Activated T-helper 1 cell treated with anti-CD3 and anti-CD28 coated beads, Interleukin-12 subunit alpha, Interleukin-12 subunit beta, Interleukin-2, Interleukin-4 antibody, amounts not matched to agents 30 ng/mL and 10 ng/mL and 1 ng/mL, durations not matched to agents 14 hours and 24 hours and 36 hours (primary cell): Measurements from ENCODE around the gene PTEN. TPM values are rescaled to one million over a fixed set of nuclear protein-coding genes. Genes with fewer than 3 reads are reported as not detected.
"Not testable (repeated sequence)": the region's sequence is repeated elsewhere in the genome, so short reads cannot be mapped to it uniquely, and the experiment has no call there.

Experiments used
- DNase-seq: peaks from one replicate; pipeline ENCODE4 v3.0.0; 2021; ENCODE audit warnings: low spot score
- H3K27ac Mint-ChIP-seq: one replicate; pipeline ENCODE4 v1.8.0; 2021; ENCODE audit warnings: mild to moderate bottlenecking, mixed read lengths
- H3K27me3 Mint-ChIP-seq: one replicate; pipeline ENCODE4 v1.8.0; 2022; ENCODE audit warnings: mild to moderate bottlenecking, moderate library complexity, mixed read lengths; ENCODE audit not compliant: insufficient read depth
- H3K36me3 Mint-ChIP-seq: one replicate; pipeline ENCODE4 v1.8.0; 2021; ENCODE audit warnings: low read depth, mixed read lengths
- H3K4me1 Mint-ChIP-seq: one replicate; pipeline ENCODE4 v1.8.0; 2021; ENCODE audit warnings: low read depth, mixed read lengths
- H3K4me3 Mint-ChIP-seq: one replicate; pipeline ENCODE4 v1.8.0; 2021; ENCODE audit warnings: mild to moderate bottlenecking, moderate library complexity, mixed read lengths
- H3K9me3 Mint-ChIP-seq: one replicate; pipeline ENCODE4 v1.8.0; 2021; ENCODE audit warnings: mixed read lengths
- intact Hi-C: fragments of 100-400 bp; cut with micrococcal nuclease; formaldehyde crosslinking; loops from one replicate; pipeline ENCODE4 v1.15.1; 2024
- total RNA-seq: library from RNA; stranded (reverse); gene quantifications from 2 replicates; pipeline ENCODE4 v1.2.3, GENCODE V29; 2022

The PTEN gene
- total RNA-seq, 1 donor from 2014 or later, result 56.9 TPM

GRCh38 chr10:87837445-87837844 is 26.0 kb upstream of the PTEN start:
- DNase-seq, result no peak
- H3K27ac Mint-ChIP-seq, result no peak overlapping the region
- peaks cover 9% of the 10 kb centered on the region for H3K27me3 Mint-ChIP-seq
- no peaks in the 10 kb centered on the region for H3K9me3 Mint-ChIP-seq
- peaks cover 5% of the 10 kb centered on the region for H3K4me1 Mint-ChIP-seq
- H3K36me3 Mint-ChIP-seq, result peaks cover 2% of the 10 kb centered on the region
- H3K4me3 Mint-ChIP-seq, result no peak overlapping the region
- intact Hi-C loops, result no loop called here

GRCh38 chr10:87838650-87839049 is 24.8 kb upstream of the PTEN start:
- H3K4me1 Mint-ChIP-seq, result peaks cover 12% of the 10 kb centered on the region
- no peak overlapping the region for H3K27ac Mint-ChIP-seq
- intact Hi-C loops, result no loop called here
- peaks cover 9% of the 10 kb centered on the region for H3K27me3 Mint-ChIP-seq
- H3K4me3 Mint-ChIP-seq, result no peak overlapping the region
- no peak for DNase-seq
- no peaks in the 10 kb centered on the region for H3K9me3 Mint-ChIP-seq
- H3K36me3 Mint-ChIP-seq, result peaks cover 2% of the 10 kb centered on the region

- peaks cover 2% of the 10 kb centered on the region for H3K36me3 Mint-ChIP-seq
- intact Hi-C loops, result no loop called here
- no peaks in the 10 kb centered on the region for H3K9me3 Mint-ChIP-seq
- no peak for DNase-seq
- H3K4me3 Mint-ChIP-seq, result no peak overlapping the region
- H3K27me3 Mint-ChIP-seq, result peaks cover 6% of the 10 kb centered on the region
- H3K27ac Mint-ChIP-seq, result no peak overlapping the region
- H3K4me1 Mint-ChIP-seq, result peaks cover 12% of the 10 kb centered on the region
Observed at GRCh38 chr10:87841186-87841585, 22.2 kb upstream of the PTEN start.

GRCh38 chr10:87842220-87842641 is 21.2 kb upstream of the PTEN start:
- Mint-ChIP-seq H3K36me3 (no peaks in the 10 kb centered on the region), H3K4me1 (peaks cover 12% of the 10 kb centered on the region), H3K9me3 (no peaks in the 10 kb centered on the region), H3K27ac (no peak overlapping the region), H3K4me3 (no peak overlapping the region), H3K27me3 (peaks cover 2% of the 10 kb centered on the region)
- DNase-seq, result no peak
- intact Hi-C loops, result no loop called here

GRCh38 chr10:87842776-87843497 is 20.5 kb upstream of the PTEN start:
- intact Hi-C loops, result no loop called here
- Mint-ChIP-seq H3K4me1 (peaks cover 12% of the 10 kb centered on the region), H3K9me3 (no peaks in the 10 kb centered on the region), H3K36me3 (no peaks in the 10 kb centered on the region), H3K4me3 (no peak overlapping the region), H3K27ac (peak overlapping the region; percentile 68), H3K27me3 (no peaks in the 10 kb centered on the region)
- no peak for DNase-seq

- peaks cover 12% of the 10 kb centered on the region for H3K4me1 Mint-ChIP-seq
- H3K27ac Mint-ChIP-seq, result no peak overlapping the region
- intact Hi-C loops, result no loop called here
Observed at GRCh38 chr10:87843714-87844113, 19.7 kb upstream of the PTEN start.

GRCh38 chr10:87844837-87845623 is 18.4 kb upstream of the PTEN start:
- Mint-ChIP-seq H3K9me3 (no peaks in the 10 kb centered on the region), H3K4me3 (no peak overlapping the region), H3K36me3 (no peaks in the 10 kb centered on the region), H3K4me1 (peaks cover 13% of the 10 kb centered on the region), H3K27me3 (no peaks in the 10 kb centered on the region), H3K27ac (no peak overlapping the region)
- no peak for DNase-seq
- intact Hi-C loops, result no loop called here

More at GRCh38 chr10:87843714-87844113, 19.7 kb upstream of the PTEN start:
- Mint-ChIP-seq H3K36me3 (no peaks in the 10 kb centered on the region), H3K9me3 (no peaks in the 10 kb centered on the region), H3K27me3 (no peaks in the 10 kb centered on the region), H3K4me3 (no peak overlapping the region)
- DNase-seq, result no peak

GRCh38 chr10:87845624-87845998 is 17.8 kb upstream of the PTEN start:
- H3K4me1 Mint-ChIP-seq, result peaks cover 19% of the 10 kb centered on the region
- no peaks in the 10 kb centered on the region for H3K9me3 Mint-ChIP-seq
- intact Hi-C loops, result no loop called here
- no peaks in the 10 kb centered on the region for H3K27me3 Mint-ChIP-seq
- H3K27ac Mint-ChIP-seq, result no peak overlapping the region
- H3K4me3 Mint-ChIP-seq, result no peak overlapping the region
- no peaks in the 10 kb centered on the region for H3K36me3 Mint-ChIP-seq
- DNase-seq, result no peak

GRCh38 chr10:87846023-87846422 is 17.4 kb upstream of the PTEN start:
- Mint-ChIP-seq H3K27me3 (no peaks in the 10 kb centered on the region), H3K4me3 (no peak overlapping the region), H3K4me1 (peaks cover 23% of the 10 kb centered on the region), H3K9me3 (no peaks in the 10 kb centered on the region), H3K27ac (no peak overlapping the region), H3K36me3 (no peaks in the 10 kb centered on the region)
- intact Hi-C loops, result no loop called here
- no peak for DNase-seq

GRCh38 chr10:87846711-87847110 is 16.7 kb upstream of the PTEN start:
- H3K36me3 Mint-ChIP-seq, H3K9me3 Mint-ChIP-seq, H3K4me3 Mint-ChIP-seq, H3K27ac Mint-ChIP-seq, intact Hi-C loops, H3K27me3 Mint-ChIP-seq, DNase-seq: not testable (repeated sequence)
- H3K4me1 Mint-ChIP-seq, result peaks cover 27% of the 10 kb centered on the region

GRCh38 chr10:87847550-87847949 is 15.9 kb upstream of the PTEN start:
- no peaks in the 10 kb centered on the region for H3K36me3 Mint-ChIP-seq

GRCh38 chr10:87849001-87849400 is 14.4 kb upstream of the PTEN start:
- no peaks in the 10 kb centered on the region for H3K27me3 Mint-ChIP-seq
- intact Hi-C loops, result no loop called here
- no peak for DNase-seq
- H3K27ac Mint-ChIP-seq, result no peak overlapping the region
- no peaks in the 10 kb centered on the region for H3K36me3 Mint-ChIP-seq
- no peaks in the 10 kb centered on the region for H3K9me3 Mint-ChIP-seq
- peaks cover 15% of the 10 kb centered on the region for H3K4me1 Mint-ChIP-seq
- no peak overlapping the region for H3K4me3 Mint-ChIP-seq

More at GRCh38 chr10:87847550-87847949, 15.9 kb upstream of the PTEN start:
- Mint-ChIP-seq H3K27ac (no peak overlapping the region), H3K4me3 (no peak overlapping the region), H3K27me3 (no peaks in the 10 kb centered on the region), H3K4me1 (peaks cover 21% of the 10 kb centered on the region), H3K9me3 (no peaks in the 10 kb centered on the region)
- no peak for DNase-seq
- intact Hi-C loops, result no loop called here

GRCh38 chr10:87850742-87851205 is 12.7 kb upstream of the PTEN start:
- Mint-ChIP-seq H3K36me3 (no peaks in the 10 kb centered on the region), H3K4me3 (no peak overlapping the region), H3K27ac (no peak overlapping the region), H3K9me3 (no peaks in the 10 kb centered on the region), H3K27me3 (no peaks in the 10 kb centered on the region), H3K4me1 (peaks cover 15% of the 10 kb centered on the region)
- peak; percentile 40 for DNase-seq
- intact Hi-C loops, result loop anchor here (1.0 kb wide), 1 partner anchor 703 kb away; no protein-coding TSS in a partner anchor
